OCI-LY3 (cell line): ENCODE data around the gene SNCG.

Source experiments
- EZH2phosphoT487 ChIP-seq: fragments of 200-600 bp; shearing (Covaris generic); IDR thresholded peaks from 2 replicates; pipeline ENCODE4 v1.6.1; 2018; ENCODE audit warnings: antibody characterized with exemption, mixed run types, low read depth
- TF ChIP-seq, protein P1 (sequence below): fragments of 200-600, 300-600 bp; sonication (generic); IDR thresholded peaks from 2 replicates; pipeline ENCODE4 v1.5.1; 2014; ENCODE audit warnings: antibody characterized with exemption, low read length, low read depth

- TF ChIP-seq, protein P1, sequence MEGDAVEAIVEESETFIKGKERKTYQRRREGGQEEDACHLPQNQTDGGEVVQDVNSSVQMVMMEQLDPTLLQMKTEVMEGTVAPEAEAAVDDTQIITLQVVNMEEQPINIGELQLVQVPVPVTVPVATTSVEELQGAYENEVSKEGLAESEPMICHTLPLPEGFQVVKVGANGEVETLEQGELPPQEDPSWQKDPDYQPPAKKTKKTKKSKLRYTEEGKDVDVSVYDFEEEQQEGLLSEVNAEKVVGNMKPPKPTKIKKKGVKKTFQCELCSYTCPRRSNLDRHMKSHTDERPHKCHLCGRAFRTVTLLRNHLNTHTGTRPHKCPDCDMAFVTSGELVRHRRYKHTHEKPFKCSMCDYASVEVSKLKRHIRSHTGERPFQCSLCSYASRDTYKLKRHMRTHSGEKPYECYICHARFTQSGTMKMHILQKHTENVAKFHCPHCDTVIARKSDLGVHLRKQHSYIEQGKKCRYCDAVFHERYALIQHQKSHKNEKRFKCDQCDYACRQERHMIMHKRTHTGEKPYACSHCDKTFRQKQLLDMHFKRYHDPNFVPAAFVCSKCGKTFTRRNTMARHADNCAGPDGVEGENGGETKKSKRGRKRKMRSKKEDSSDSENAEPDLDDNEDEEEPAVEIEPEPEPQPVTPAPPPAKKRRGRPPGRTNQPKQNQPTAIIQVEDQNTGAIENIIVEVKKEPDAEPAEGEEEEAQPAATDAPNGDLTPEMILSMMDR, result no peak
- TF ChIP-seq EZH2phosphoT487, result no peak
Measured at GRCh38 chr10:86962136-86962980, 4.0 kb downstream of the SNCG start.
